Tibial nerve (tissue), 3 donors: Measurements from ENCODE around the gene KCNAB3.

ENCODE experiments used
- POLR2A ChIP-seq, 2 donors: fragments of 450-650 bp; IDR thresholded peaks; one replicate each; pipeline ENCODE4 v1.6.1; 2017; ENCODE audit warnings: antibody characterized with exemption in 2 of 2, mild to moderate bottlenecking in 2 of 2, moderate library complexity in 2 of 2
- TF ChIP-seq, protein P1 (sequence below), 5 experiments: fragments of 200-600 bp in 3 of 5; fragments of 450-650 bp in 2 of 5; sonication (generic) in 3 of 5; IDR thresholded peaks; one replicate each; pipeline ENCODE4 v1.5.1; 2016 to 2019; ENCODE audit warnings: antibody characterized with exemption in 5 of 5, mild to moderate bottlenecking in 3 of 5, moderate library complexity in 2 of 5

DNA sequence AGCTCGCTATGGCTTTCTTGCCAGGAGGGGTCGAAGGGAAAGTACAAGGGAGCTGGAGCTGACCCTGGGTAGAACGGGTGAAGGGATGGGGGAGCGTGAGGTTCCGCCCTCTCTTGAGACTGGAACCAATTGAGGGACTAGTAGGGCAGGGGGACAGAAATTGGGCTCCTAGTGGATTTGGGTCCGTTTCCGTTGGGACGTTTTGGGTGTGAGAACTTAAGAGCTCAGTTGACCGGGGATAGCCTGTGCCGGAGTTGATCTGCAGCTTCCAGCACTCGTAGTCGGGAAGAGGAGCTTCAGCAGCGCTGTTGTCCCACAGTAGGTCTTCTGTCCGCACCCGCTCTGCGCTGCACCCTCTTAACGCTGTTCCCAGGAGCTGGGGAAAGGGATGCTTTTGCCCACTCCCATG, 2.8 kb upstream of the KCNAB3 start:
- TF ChIP-seq, protein P1, sequence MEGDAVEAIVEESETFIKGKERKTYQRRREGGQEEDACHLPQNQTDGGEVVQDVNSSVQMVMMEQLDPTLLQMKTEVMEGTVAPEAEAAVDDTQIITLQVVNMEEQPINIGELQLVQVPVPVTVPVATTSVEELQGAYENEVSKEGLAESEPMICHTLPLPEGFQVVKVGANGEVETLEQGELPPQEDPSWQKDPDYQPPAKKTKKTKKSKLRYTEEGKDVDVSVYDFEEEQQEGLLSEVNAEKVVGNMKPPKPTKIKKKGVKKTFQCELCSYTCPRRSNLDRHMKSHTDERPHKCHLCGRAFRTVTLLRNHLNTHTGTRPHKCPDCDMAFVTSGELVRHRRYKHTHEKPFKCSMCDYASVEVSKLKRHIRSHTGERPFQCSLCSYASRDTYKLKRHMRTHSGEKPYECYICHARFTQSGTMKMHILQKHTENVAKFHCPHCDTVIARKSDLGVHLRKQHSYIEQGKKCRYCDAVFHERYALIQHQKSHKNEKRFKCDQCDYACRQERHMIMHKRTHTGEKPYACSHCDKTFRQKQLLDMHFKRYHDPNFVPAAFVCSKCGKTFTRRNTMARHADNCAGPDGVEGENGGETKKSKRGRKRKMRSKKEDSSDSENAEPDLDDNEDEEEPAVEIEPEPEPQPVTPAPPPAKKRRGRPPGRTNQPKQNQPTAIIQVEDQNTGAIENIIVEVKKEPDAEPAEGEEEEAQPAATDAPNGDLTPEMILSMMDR (IDR thresholded peaks at IDR 0.05) = no peak
- TF ChIP-seq POLR2A (IDR thresholded peaks at IDR 0.05) = no peak
